ENCODE measurements around the gene SCP2.

SCP2 gene

DNA sequence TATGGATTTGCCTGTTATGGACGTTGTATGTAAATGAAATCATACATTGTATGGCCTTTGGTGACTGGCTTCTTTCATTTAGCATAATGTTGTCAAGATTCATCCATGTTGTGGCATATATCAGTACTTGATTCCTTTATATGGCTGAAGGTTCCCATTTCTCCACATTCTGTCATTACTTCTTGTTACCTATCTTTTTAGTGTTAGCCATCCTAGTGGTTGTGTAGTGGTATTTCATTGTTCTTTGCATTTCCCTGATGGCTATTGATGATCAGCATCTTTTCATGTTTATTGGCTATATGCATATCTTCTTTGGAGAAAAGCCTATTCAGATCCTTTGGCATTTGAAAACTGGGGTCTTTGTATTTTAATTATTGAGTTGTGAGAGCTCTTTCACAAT lies 95.1 kb downstream of the SCP2 start:
- Histone ChIP-seq H3K9me3 (ENCODE audit: control insufficient read depth, insufficient read depth, low read length) (no peaks in the 10 kb centered on the region), H3K36me3 (ENCODE audit: insufficient read depth, low read length) (no peaks in the 10 kb centered on the region), H3K4me1 (ENCODE audit: insufficient read depth, low read length) (no peaks in the 10 kb centered on the region), H3K9ac (ENCODE audit: low read depth, low read length) (no peak overlapping the region)

DNA sequence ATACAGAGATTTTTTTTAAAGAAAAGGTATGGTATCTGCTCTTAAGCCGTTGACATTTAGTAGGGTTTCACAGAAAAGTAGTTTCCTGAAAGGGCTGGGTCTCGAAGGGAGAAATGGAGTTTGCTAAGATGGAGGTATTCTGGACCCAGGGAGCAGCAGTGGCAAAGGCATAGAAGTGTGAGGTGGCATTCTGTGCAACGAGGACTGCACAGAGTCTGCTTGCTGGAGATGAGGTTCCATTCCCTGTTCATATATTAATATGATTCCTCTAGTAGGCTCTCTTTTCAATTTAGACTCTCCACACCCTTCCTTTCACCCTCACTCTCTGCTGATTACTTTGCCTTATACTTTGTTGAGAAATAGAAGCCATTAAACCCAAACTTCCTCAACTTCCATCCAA lies 96.5 kb downstream of the SCP2 start:
- H3K9me3 ChIP-seq (ENCODE audit: control insufficient read depth, insufficient read depth, low read length): no peaks in the 10 kb centered on the region
- no peaks in the 10 kb centered on the region for H3K36me3 ChIP-seq (ENCODE audit: insufficient read depth, low read length)
- H3K4me1 ChIP-seq (ENCODE audit: insufficient read depth, low read length): no peaks in the 10 kb centered on the region
- no peak overlapping the region for H3K9ac ChIP-seq (ENCODE audit: low read depth, low read length)

DNA sequence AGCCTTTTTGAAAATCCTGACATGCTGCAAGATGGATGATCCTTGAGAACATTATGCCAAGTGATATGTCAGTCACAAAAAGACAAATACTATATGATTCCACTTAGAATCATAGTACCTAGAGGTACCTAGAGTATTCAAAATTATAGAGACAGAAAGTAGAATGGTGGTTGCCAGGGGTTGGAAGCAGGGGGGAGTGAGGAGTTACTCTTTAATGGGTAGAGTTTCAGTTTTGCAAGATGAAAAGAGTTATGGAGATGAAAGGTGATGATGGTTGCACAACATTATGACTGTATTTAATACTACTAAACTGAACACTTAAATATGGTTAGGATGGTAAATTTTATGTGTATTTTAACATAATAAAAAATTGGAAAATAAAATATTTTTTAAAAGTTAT lies 97.0 kb downstream of the SCP2 start:
- no peaks in the 10 kb centered on the region for H3K4me1 ChIP-seq (ENCODE audit: insufficient read depth, low read length)
- H3K36me3 ChIP-seq (ENCODE audit: insufficient read depth, low read length): no peaks in the 10 kb centered on the region
- H3K9me3 ChIP-seq (ENCODE audit: control insufficient read depth, insufficient read depth, low read length): no peaks in the 10 kb centered on the region
- no peak overlapping the region for H3K9ac ChIP-seq (ENCODE audit: low read depth, low read length)

DNA sequence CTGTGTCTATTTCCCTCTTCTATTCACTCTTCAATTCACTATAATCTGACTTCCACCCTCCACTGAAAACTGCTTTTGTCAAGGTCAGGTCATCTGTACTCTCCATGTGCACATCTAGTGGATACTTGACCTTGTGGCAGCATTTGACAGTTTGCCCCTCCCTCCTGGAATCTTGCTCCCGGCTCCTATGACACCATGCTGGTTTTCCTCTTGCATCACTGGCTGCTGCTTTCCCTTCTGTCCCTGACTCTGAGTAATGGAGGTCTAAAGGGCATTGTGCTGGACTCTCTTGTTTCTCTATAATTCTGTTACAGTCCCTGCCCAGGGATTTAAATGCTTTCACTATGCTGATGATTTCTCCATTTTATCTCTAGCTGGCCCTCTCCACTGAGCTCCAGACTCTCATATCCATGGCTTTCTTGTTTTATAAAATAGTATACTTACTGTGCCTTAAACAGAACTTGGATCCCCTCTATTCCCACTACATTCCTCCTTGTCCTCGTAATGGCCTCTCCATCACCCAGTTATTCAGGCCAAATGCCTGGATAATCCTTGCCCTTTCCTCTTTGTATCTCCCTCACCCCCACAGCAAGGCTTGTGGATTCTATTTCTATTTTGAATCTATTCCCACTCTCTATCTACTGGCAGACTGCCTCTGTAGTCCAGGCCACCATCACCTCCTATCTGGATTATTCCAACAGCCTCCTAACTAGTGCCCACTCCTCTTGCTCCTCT lies 98.1 kb downstream of the SCP2 start:
- H3K9me3 ChIP-seq (ENCODE audit: control insufficient read depth, insufficient read depth, low read length): no peaks in the 10 kb centered on the region

DNA sequence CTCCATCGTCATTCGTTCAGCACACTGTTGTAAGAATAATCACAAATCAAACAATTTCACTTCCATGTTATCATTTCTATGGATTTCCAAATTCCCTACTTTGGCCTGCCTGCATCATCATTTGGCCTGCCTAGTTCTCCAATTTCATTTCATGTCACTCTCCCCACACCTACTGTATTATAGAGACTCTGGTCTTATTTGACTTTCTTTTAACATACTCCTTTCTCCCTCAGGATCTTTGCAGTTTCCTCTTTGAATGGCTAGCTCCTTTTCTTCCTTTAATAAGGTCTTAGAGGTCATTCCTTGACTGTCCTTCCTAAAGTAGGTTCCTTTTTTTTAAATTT lies 98.7 kb downstream of the SCP2 start:
- H3K36me3 ChIP-seq (ENCODE audit: insufficient read depth, low read length): no peaks in the 10 kb centered on the region
- H3K4me1 ChIP-seq (ENCODE audit: insufficient read depth, low read length): no peaks in the 10 kb centered on the region
- no peak overlapping the region for H3K9ac ChIP-seq (ENCODE audit: low read depth, low read length)
- no peaks in the 10 kb centered on the region for H3K9me3 ChIP-seq (ENCODE audit: control insufficient read depth, insufficient read depth, low read length)

More for the DNA sequence above, 98.1 kb downstream of the SCP2 start:
- Histone ChIP-seq H3K9ac (ENCODE audit: low read depth, low read length) (no peak overlapping the region), H3K4me1 (ENCODE audit: insufficient read depth, low read length) (no peaks in the 10 kb centered on the region), H3K36me3 (ENCODE audit: insufficient read depth, low read length) (no peaks in the 10 kb centered on the region)

DNA sequence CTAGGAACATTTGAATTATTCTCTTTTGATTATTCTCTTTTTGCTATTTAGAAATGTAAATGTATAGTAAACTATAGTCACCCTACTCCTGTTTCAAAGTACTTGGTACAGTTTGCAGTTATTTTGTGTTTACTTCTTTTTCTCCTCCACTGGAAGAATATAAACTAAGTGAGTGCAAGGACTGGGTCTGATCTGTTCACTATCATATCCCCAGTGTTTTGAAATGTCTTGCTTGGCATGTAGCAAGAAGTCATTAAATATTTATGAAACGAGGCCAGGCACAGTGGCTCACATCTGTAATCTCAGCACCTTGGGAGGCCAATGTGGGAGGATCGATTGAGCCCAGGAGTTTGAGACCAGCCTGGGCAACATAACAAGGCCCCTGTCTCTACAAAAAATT lies 99.2 kb downstream of the SCP2 start:
- Histone ChIP-seq H3K9ac (ENCODE audit: low read depth, low read length) (no peak overlapping the region), H3K4me1 (ENCODE audit: insufficient read depth, low read length) (no peaks in the 10 kb centered on the region), H3K9me3 (ENCODE audit: control insufficient read depth, insufficient read depth, low read length) (no peaks in the 10 kb centered on the region), H3K36me3 (ENCODE audit: insufficient read depth, low read length) (no peaks in the 10 kb centered on the region)

DNA sequence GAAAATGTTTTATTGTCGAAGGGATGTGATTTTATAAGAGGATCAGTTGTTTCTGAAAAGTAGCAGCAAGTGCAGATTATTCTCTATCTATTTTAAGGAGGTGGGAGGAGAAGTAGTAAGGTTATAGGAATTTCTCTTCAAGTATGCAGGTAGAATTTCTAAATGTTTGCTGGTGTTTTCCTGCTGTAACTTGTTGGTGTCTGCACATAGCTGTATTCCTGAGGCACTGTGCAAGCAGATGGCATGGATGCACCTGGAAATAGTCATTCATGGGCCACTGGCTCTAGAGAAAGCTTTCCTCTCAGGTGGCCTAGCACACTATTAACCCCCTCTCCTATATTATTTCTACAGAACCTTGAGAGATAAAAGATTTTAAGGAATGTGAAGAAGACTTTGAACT lies 104.7 kb downstream of the SCP2 start:
- Histone ChIP-seq H3K9ac (ENCODE audit: low read depth, low read length) (no peak overlapping the region), H3K4me1 (ENCODE audit: insufficient read depth, low read length) (no peaks in the 10 kb centered on the region), H3K9me3 (ENCODE audit: control insufficient read depth, insufficient read depth, low read length) (no peaks in the 10 kb centered on the region), H3K36me3 (ENCODE audit: insufficient read depth, low read length) (no peaks in the 10 kb centered on the region)

DNA sequence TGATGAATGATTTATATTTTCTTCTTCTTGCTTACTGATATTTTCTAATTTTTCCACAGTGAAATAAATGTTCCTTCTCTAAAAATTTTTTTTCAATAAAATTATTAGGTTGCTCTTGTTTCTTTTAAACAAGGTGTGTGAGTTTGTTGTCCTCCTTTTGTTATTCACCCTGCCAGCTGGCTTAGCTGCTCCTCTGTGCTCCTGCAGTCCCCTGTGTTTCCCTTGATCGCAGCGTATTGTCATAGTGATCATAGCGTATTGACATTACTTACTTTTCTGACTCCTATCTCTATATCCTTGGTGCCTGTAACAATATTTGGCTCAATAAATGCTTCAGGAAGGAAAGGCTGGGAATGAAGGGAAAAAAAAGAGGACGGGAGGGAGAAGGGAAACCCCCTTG lies 110.1 kb downstream of the SCP2 start:
- no peak overlapping the region for H3K9ac ChIP-seq (ENCODE audit: low read depth, low read length)
- H3K36me3 ChIP-seq (ENCODE audit: insufficient read depth, low read length): no peaks in the 10 kb centered on the region

DNA sequence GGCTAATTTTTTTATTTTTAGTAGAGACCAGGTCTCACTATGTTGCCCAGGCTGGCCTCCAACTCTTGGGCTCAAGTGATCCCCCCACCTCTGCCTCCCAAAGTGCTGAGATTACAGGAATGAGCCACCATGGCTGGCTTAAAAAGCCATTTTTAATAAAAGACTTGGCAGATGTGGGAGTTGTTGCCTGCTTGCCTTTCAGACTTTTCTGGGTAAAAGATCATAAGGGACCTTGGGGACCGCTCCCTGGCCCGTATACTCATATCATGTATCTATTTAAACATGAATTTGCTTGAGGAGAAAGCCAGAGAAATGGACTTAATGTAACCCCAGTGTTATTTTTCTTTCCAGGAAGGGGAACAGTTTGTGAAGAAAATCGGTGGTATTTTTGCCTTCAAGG lies 111.5 kb downstream of the SCP2 start:
- Histone ChIP-seq H3K9ac (ENCODE audit: low read depth, low read length) (no peak overlapping the region), H3K9me3 (ENCODE audit: control insufficient read depth, insufficient read depth, low read length) (no peaks in the 10 kb centered on the region), H3K36me3 (ENCODE audit: insufficient read depth, low read length) (no peaks in the 10 kb centered on the region), H3K4me1 (ENCODE audit: insufficient read depth, low read length) (peaks cover 3% of the 10 kb centered on the region; the same call in 1 of the 2 replicates)

More for the DNA sequence above, 110.1 kb downstream of the SCP2 start:
- Histone ChIP-seq H3K9me3 (ENCODE audit: control insufficient read depth, insufficient read depth, low read length) (no peaks in the 10 kb centered on the region), H3K4me1 (ENCODE audit: insufficient read depth, low read length) (no peaks in the 10 kb centered on the region)

DNA sequence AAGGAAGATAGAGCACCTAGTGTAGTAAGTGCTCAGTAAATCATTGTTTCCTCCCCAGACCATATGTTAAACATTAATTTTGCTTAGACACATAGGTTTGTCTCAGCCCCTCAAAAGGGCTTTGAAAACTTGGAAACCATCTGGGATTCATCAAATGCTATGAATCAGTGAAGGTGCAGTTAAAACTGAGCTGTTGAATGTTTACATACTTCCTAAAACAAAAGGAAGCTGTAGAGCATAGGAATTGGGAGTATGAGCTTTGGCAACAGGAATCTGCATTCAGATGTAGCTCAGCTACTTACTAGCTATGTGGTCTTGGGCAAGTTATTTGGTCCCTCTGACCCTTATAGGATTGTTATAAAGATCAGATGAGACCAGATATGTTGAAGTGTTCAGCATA lies 116.2 kb downstream of the SCP2 start:
- Histone ChIP-seq H3K36me3 (ENCODE audit: insufficient read depth, low read length) (no peaks in the 10 kb centered on the region), H3K4me1 (ENCODE audit: insufficient read depth, low read length) (peaks cover 14% of the 10 kb centered on the region), H3K9ac (ENCODE audit: low read depth, low read length) (no peak overlapping the region), H3K9me3 (ENCODE audit: control insufficient read depth, insufficient read depth, low read length) (no peaks in the 10 kb centered on the region)

DNA sequence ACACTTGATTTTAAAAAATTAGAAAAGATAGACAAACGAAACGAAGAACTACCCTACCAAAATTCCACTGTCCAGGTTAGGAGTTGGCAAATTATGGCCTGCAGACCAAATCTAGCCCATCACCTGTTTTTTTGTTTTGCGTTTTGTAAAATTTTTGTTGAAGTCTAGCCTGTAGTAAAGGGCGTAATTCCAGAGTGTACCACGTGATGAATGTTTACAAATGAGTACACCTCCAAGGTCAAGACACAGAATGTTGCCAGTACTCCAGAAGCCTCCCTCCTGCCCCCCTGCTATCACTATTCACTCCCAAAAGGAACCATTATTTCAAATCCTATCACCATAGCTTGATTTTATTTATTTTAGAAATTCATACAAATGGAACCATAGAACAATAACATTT lies 117.8 kb downstream of the SCP2 start:
- H3K9ac ChIP-seq (ENCODE audit: low read depth, low read length): no peak overlapping the region
- no peaks in the 10 kb centered on the region for H3K36me3 ChIP-seq (ENCODE audit: insufficient read depth, low read length)
- H3K4me1 ChIP-seq (ENCODE audit: insufficient read depth, low read length): peaks cover 23% of the 10 kb centered on the region
- H3K9me3 ChIP-seq (ENCODE audit: control insufficient read depth, insufficient read depth, low read length): no peaks in the 10 kb centered on the region

DNA sequence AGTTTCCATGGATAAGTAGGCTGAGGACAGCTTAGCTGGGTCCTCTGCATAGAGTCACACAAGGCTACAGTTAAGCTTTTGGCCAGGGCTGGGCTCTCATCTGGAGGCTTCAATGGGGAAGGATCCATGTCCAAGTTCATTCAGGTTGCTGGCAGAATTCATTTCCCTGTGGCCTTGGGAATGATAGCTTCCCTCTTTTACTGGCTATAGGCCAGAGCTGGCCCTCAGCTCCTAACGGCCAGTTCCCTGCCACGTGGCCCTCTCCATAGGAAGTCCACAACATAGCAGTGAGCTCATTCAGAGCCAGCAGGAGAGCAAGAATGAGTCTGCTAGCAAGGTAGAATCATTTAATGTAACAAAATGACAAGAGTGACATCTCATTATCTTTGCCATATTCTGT lies 119.9 kb downstream of the SCP2 start:
- no peaks in the 10 kb centered on the region for H3K9me3 ChIP-seq (ENCODE audit: control insufficient read depth, insufficient read depth, low read length)
- H3K4me1 ChIP-seq (ENCODE audit: insufficient read depth, low read length): peaks cover 23% of the 10 kb centered on the region
- H3K9ac ChIP-seq (ENCODE audit: low read depth, low read length): no peak overlapping the region
- H3K36me3 ChIP-seq (ENCODE audit: insufficient read depth, low read length): no peaks in the 10 kb centered on the region; the same call in 1 of the 2 replicates

DNA sequence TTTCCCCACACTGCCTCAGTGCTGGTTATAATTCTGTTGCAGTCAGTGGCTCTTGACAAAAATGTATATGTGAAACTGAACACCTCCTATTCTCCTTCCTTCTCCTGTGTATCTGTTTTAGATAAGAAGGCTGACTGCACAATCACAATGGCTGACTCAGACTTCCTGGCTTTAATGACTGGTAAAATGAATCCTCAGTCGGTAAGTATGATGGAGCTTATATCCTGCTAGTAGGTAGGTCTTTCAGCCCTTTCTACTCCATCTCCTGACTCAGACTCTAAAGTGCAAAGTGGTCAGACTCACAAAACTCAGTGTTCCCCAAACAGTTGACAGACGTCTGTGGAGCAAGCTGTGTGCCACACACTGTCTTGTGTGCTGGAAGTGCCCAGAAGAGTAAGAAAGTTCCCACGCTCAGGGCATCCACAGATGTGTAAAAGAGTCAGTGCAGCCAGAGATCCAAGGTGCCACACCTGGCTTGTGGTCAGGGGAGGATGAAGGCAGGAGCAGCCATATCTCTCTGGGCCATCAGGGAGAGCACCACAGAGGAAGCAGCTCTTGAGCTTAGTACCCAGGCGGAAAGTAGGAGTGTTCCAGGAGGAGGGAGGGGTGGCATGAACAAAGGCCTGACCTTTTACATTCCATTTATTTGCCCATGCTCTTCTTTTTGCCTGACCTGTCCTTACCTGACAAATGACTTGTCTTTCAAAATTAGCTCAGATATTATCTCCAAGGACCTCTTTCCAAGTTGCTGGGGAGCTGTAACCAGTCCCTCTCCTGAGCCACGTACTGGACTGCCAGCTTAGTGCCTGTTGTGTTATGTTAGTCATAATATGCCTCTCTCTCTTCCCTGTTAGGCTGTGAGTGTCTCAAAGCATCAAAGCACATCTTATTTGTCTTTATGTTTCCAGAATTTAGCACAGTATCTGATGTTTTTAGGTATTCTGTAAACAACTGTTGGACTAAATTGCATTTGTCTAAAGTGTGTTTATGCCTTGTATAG lies 121.0 kb downstream of the SCP2 start:
- Histone ChIP-seq H3K36me3 (ENCODE audit: insufficient read depth, low read length) (no peaks in the 10 kb centered on the region; the same call in 1 of the 2 replicates), H3K9me3 (ENCODE audit: control insufficient read depth, insufficient read depth, low read length) (no peaks in the 10 kb centered on the region), H3K4me1 (ENCODE audit: insufficient read depth, low read length) (peaks cover 23% of the 10 kb centered on the region), H3K9ac (ENCODE audit: low read depth, low read length) (no peak overlapping the region)

DNA sequence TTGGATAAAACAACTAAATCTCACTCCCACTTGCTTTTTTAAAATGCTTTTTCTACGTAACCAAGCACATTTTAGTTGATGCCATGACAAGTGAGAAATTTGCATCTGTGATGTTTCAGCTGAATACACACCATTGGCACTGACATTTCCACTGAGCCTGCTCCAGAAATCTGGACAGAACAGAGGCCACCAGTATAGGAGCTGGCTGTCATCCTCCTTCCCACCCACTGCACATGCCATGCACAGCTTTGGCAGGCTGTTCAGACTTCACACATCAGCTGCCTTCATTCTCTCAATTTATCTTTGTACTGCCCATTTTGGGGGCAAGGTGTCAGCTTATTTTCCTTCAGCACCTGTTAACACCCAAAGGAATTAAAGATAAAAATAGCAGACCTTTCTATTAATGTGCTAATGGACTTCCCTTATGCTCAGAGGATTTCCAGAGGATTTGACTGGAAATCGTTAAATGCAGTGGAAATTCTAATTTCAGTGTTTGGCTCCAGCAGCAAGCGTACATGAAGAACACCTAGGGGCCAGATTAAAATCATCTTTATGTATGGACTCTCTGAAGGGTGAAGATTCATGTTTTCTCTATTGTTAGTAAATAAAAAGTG lies 122.0 kb downstream of the SCP2 start:
- H3K9me3 ChIP-seq (ENCODE audit: control insufficient read depth, insufficient read depth, low read length): no peaks in the 10 kb centered on the region
- no peaks in the 10 kb centered on the region; the same call in 1 of the 2 replicates for H3K36me3 ChIP-seq (ENCODE audit: insufficient read depth, low read length)
- H3K9ac ChIP-seq (ENCODE audit: low read depth, low read length): no peak overlapping the region
- peaks cover 18% of the 10 kb centered on the region for H3K4me1 ChIP-seq (ENCODE audit: insufficient read depth, low read length)

Data from ES-I3 (cell line).